ENCODE results near the gene OCIAD1.

Gene OCIAD1

GRCh38 chr4:48896845-48897244 is 66.0 kb downstream of the OCIAD1 start:
- DNase-seq, result no peak

GRCh38 chr4:48898733-48899431 is 68.0 kb downstream of the OCIAD1 start:
- DNase-seq, result no peak

- DNase-seq, result no peak
Measured at GRCh38 chr4:48899432-48899749, 68.5 kb downstream of the OCIAD1 start.

- DNase-seq, result no peak
Measured at GRCh38 chr4:48899950-48900349, 69.1 kb downstream of the OCIAD1 start.

GRCh38 chr4:48901196-48901595 is 70.3 kb downstream of the OCIAD1 start:
- no peak for DNase-seq

GRCh38 chr4:48902266-48902665 is 71.4 kb downstream of the OCIAD1 start:
- no peak for DNase-seq

- no peak for DNase-seq
Measured at GRCh38 chr4:48904101-48904500, 73.2 kb downstream of the OCIAD1 start.

- no peak for DNase-seq
Measured at GRCh38 chr4:48904541-48905142, 73.8 kb downstream of the OCIAD1 start.

- no peak for DNase-seq
Measured at GRCh38 chr4:48905363-48906015, 74.6 kb downstream of the OCIAD1 start.

GRCh38 chr4:48906206-48907173 is 75.6 kb downstream of the OCIAD1 start, which contains the start of gene OCIAD2:
TSS of gene OCIAD2 (minus strand) at chr4:48906774. CDS start at chr4:48904549, 2,225 bp downstream.
- peak; percentile 88 for DNase-seq

GRCh38 chr4:48907706-48908477 is 77.0 kb downstream of the OCIAD1 start:
- DNase-seq, result no peak

- DNase-seq, result no peak
Measured at GRCh38 chr4:48908687-48909086, 77.8 kb downstream of the OCIAD1 start.

- no peak for DNase-seq
Measured at GRCh38 chr4:48909697-48910096, 78.8 kb downstream of the OCIAD1 start.

GRCh38 chr4:48910511-48910910 is 79.6 kb downstream of the OCIAD1 start:
- DNase-seq, result no peak

All from NCI-H2081 treated with DMSO at 0.1 percent for 48 hours (cell line).